PC-3 (cell line): ENCODE results near the gene ATP1B1. TPM values are rescaled to one million over a fixed set of nuclear protein-coding genes. Genes with fewer than 3 reads are reported as not detected.
A peak's percentile ranks its signal among the peaks of the same experiment; 100 is the strongest.

Experiments used
- ATAC-seq: fragments of 200-7000 bp; cut with Tn5 transposase; 2 replicates; pipeline ENCODE4 v1.9.1; 2020; ENCODE audit warnings: mild to moderate bottlenecking, moderate library complexity
- BruUV-seq: library from RNA; stranded (reverse); fragments of 400-500 nt; replicated peaks from 2 replicates; lab custom pipeline; 2021; lab: Mats Ljungman, UMichigan
- CTCF ChIA-PET: fragments of 300-600 bp; sonication (Branson Sonifier 250); formaldehyde crosslinking; loops from one replicate; lab custom pipeline; 2022; ENCODE audit warnings: antibody characterized with exemption; lab: Charles Lee
- POLR2A ChIA-PET: fragments of 300-600 bp; sonication (Branson Sonifier 250); formaldehyde crosslinking; loops from one replicate; lab custom pipeline; 2022; ENCODE audit warnings: antibody characterized with exemption; ENCODE audit not compliant: unreplicated experiment; lab: Charles Lee
- DNase-seq: peaks from one replicate; pipeline ENCODE4 v3.0.0-alpha.2; 2015
- H2AFZ ChIP-seq: fragments of 300-600 bp; sonication (generic); 2 replicates; pipeline ENCODE4 v1.6.0; 2016; ENCODE audit warnings: antibody characterized with exemption, low read length
- H3F3A ChIP-seq: fragments of 300-600 bp; sonication (generic); one replicate; pipeline ENCODE4 v1.6.0; 2017; ENCODE audit warnings: antibody characterized with exemption, low read length, control low read depth, mild to moderate bottlenecking; ENCODE audit not compliant: unreplicated experiment
- H3K27ac ChIP-seq: fragments of 300-600 bp; sonication (generic); 2 replicates; pipeline ENCODE4 v1.5.1; 2016; ENCODE audit warnings: mild to moderate bottlenecking, low read length
- H3K27me3 ChIP-seq: fragments of 300-600 bp; sonication (generic); 2 replicates; pipeline ENCODE4 v1.6.1; 2016; ENCODE audit warnings: low read length, mixed read lengths
- H3K36me3 ChIP-seq: fragments of 300-600 bp; sonication (generic); 2 replicates; pipeline ENCODE4 v1.6.1; 2016; ENCODE audit warnings: low read depth, mixed run types, low read length, mixed read lengths
- H3K4me1 ChIP-seq: fragments of 300-600 bp; sonication (generic); 2 replicates; pipeline ENCODE4 v1.5.1; 2016; ENCODE audit warnings: low read length; ENCODE audit not compliant: insufficient read depth
- H3K4me2 ChIP-seq: fragments of 300-600 bp; sonication (generic); 2 replicates; pipeline ENCODE4 v1.6.0; 2016; ENCODE audit warnings: low read length
- H3K4me3 ChIP-seq: fragments of 300-600 bp; sonication (generic); 2 replicates; pipeline ENCODE4 v1.5.1; 2016; ENCODE audit warnings: mild to moderate bottlenecking, low read length, mixed read lengths
- H3K79me2 ChIP-seq: fragments of 300-600 bp; sonication (generic); 2 replicates; pipeline ENCODE4 v1.6.1; 2017; ENCODE audit warnings: low read length, mixed read lengths
- H3K9ac ChIP-seq: fragments of 300-600 bp; sonication (generic); 2 replicates; pipeline ENCODE4 v1.6.0; 2016; ENCODE audit warnings: mild to moderate bottlenecking, low read length
- H3K9me2 ChIP-seq: fragments of 300-600 bp; sonication (generic); replicated peaks from 2 replicates; pipeline ENCODE4 v1.6.1; 2016; ENCODE audit warnings: mixed run types, low read length, mixed read lengths
- H3K9me3 ChIP-seq: fragments of 300-600 bp; sonication (generic); 2 replicates; pipeline ENCODE4 v1.6.1; 2016; ENCODE audit warnings: low read length, mixed read lengths
- H4K20me1 ChIP-seq: fragments of 300-600 bp; sonication (generic); 2 replicates; pipeline ENCODE4 v1.6.1; 2016; ENCODE audit warnings: low read length, mixed read lengths
- EZH2 ChIP-seq: fragments of 300-600 bp; sonication (generic); IDR thresholded peaks from one replicate; pipeline ENCODE4 v1.6.1; 2017; ENCODE audit warnings: antibody characterized with exemption, mild to moderate bottlenecking, low read length; ENCODE audit not compliant: unreplicated experiment
- EZH2phosphoT487 ChIP-seq: fragments of 300-600 bp; sonication (generic); IDR thresholded peaks from 2 replicates; pipeline ENCODE4 v1.6.1; 2018; ENCODE audit warnings: mild to moderate bottlenecking, antibody characterized with exemption, low read length, borderline replicate concordance
- intact Hi-C: fragments of 100-400 bp; cut with micrococcal nuclease; formaldehyde crosslinking; loops from 2 replicates; pipeline ENCODE4 v1.9.0; 2023
- total RNA-seq: library from RNA; depleted of rRNA; stranded (reverse); fragments of >200 nt; gene quantifications from 2 replicates; pipeline ENCODE4 v1.2.3, GENCODE V29; 2014
- TF ChIP-seq, protein P1 (sequence below): fragments of 300-600 bp; sonication (generic); conservative IDR thresholded peaks from 2 replicates; pipeline ENCODE4 v1.5.1; 2017; ENCODE audit warnings: antibody characterized with exemption, low read depth, mild to moderate bottlenecking, low read length

The ATP1B1 gene
- total RNA-seq, 1 experiment from 2014 or later = 68.7 TPM

DNA sequence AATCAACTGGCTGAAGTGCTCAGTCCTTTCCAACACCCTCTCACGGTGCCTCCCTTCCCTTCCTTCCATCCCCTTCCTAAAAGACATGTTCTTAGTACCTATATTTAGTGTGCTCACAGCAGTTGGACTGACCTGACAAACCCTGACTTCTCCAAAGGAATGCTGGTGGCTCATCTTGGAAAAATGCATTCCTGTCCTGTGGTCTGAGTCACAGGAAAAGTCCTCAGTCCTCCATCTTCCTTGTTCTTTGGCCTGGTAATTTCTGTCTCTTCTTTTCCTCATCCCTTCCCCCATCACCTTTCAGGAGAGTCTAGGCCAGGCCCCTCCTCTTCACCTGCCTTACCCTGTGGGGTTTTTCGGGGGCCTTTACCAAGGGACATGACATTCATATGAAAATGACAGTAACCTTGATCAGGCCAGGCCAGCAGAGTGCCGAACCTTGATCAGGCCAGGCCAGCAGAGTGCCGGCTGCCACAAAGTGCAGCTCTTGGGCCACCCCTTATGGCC, 7.2 kb downstream of the ATP1B1 start:
- peaks cover 15% of the 10 kb centered on the region for H4K20me1 ChIP-seq
- DNase-seq = peak; percentile 98

DNA sequence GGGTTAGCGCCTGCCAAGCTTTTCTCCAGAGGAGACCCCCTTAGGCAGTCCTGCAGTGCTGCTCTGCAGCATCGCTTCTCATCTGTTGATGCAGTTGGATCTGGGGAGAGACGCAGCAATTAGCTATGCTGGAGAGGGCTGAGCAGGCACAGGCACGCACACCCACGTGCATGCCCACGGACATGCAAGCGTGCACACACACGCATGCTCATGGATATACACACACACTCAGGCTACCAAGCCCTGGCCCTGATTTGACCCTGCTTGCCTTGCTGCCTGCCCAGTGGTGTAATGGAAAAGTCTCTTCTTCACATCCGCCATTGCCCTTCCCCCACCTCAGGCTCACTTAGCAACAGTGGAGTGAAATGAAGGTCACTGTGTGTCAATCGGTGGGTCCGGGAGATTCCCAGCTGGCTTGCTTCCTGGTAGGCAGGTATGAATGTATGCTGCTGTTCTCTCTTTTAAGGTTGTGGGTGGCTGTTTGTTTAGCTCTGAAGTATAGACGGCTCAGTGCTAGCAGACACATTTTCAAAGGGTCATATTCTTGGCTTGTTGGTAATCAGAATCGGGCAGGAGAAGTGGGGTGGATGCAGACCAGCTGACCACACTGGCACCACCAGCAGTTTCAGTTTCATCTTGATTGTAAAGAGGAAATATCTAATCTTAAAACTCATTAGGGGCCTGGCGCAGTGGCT, 9.5 kb downstream of the ATP1B1 start:
- no peak overlapping the region for H3K4me3 ChIP-seq
- CTCF ChIA-PET = no interaction called here
- TF ChIP-seq, protein P1, sequence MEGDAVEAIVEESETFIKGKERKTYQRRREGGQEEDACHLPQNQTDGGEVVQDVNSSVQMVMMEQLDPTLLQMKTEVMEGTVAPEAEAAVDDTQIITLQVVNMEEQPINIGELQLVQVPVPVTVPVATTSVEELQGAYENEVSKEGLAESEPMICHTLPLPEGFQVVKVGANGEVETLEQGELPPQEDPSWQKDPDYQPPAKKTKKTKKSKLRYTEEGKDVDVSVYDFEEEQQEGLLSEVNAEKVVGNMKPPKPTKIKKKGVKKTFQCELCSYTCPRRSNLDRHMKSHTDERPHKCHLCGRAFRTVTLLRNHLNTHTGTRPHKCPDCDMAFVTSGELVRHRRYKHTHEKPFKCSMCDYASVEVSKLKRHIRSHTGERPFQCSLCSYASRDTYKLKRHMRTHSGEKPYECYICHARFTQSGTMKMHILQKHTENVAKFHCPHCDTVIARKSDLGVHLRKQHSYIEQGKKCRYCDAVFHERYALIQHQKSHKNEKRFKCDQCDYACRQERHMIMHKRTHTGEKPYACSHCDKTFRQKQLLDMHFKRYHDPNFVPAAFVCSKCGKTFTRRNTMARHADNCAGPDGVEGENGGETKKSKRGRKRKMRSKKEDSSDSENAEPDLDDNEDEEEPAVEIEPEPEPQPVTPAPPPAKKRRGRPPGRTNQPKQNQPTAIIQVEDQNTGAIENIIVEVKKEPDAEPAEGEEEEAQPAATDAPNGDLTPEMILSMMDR = no peak
- TF ChIP-seq EZH2 (no peak), EZH2phosphoT487 (no peak)
- peaks cover 89% of the 10 kb centered on the region for H3K79me2 ChIP-seq
- no peak overlapping the region for H3K4me2 ChIP-seq
- no peak overlapping the region for H3K27ac ChIP-seq
- peaks cover 4% of the 10 kb centered on the region; the same call in 1 of the 2 replicates for H4K20me1 ChIP-seq
- no peaks in the 10 kb centered on the region for H3F3A ChIP-seq
- H3K36me3 ChIP-seq = peaks cover 79% of the 10 kb centered on the region
- peaks cover 74% of the 10 kb centered on the region for H3K4me1 ChIP-seq
- ATAC-seq (no peak), DNase-seq (no peak)
- no peaks in the 10 kb centered on the region for H3K9me2 ChIP-seq
- intact Hi-C loops = no loop called here
- no peaks in the 10 kb centered on the region for H3K27me3 ChIP-seq
- no TSS peak for BruUV-seq
- no peaks in the 10 kb centered on the region for H3K9me3 ChIP-seq
- H3K9ac ChIP-seq = no peak overlapping the region
- POLR2A ChIA-PET = no interaction called here
- H2AFZ ChIP-seq = no peak overlapping the region

More for the DNA sequence above, 7.2 kb downstream of the ATP1B1 start:
- Histone ChIP-seq H3K4me2 (peak overlapping the region; percentile 74), H3K27me3 (no peaks in the 10 kb centered on the region), H3K36me3 (peaks cover 60% of the 10 kb centered on the region), H3K79me2 (peaks cover 91% of the 10 kb centered on the region), H3K4me1 (peaks cover 80% of the 10 kb centered on the region), H3K4me3 (peak overlapping the region; percentile 24; the same call in 1 of the 2 replicates), H3K9me3 (no peaks in the 10 kb centered on the region), H3F3A (no peaks in the 10 kb centered on the region), H3K27ac (peak overlapping the region; percentile 63), H2AFZ (no peak overlapping the region), H3K9me2 (no peaks in the 10 kb centered on the region), H3K9ac (peak overlapping the region; percentile 30; the same call in 1 of the 2 replicates)
- intact Hi-C loops = no loop called here
- CTCF ChIA-PET = no interaction called here
- BruUV-seq = no TSS peak
- ATAC-seq = peak; percentile 86
- POLR2A ChIA-PET = no interaction called here
- no peak for TF ChIP-seq EZH2phosphoT487

DNA sequence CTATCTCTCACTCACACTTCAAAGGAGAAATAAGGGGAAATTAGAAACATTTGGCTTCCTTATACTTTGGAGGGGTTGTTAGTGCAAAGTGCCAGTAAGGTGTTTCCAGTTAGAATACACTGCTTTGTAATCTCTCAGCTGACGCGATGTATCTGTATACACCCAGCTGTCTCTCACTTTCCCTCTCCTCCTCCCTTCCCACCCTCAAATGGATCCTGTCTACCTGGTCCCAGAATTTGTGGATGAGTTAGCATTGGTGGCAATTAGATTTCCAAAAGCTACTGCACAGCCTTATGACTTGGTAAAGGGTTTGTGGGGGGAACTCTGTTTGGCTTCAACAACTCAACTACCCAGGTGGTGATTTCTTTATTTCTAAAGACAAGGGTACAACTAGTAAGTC, 10.5 kb downstream of the ATP1B1 start:
- Histone ChIP-seq H3K9me3 (no peaks in the 10 kb centered on the region), H3K27ac (no peak overlapping the region), H3K27me3 (no peaks in the 10 kb centered on the region), H3K36me3 (peaks cover 77% of the 10 kb centered on the region), H3K9me2 (no peaks in the 10 kb centered on the region), H3K4me3 (no peak overlapping the region), H3K4me2 (no peak overlapping the region), H3F3A (no peaks in the 10 kb centered on the region), H3K9ac (no peak overlapping the region), H4K20me1 (peaks cover 8% of the 10 kb centered on the region; the same call in 1 of the 2 replicates), H2AFZ (no peak overlapping the region), H3K4me1 (peaks cover 65% of the 10 kb centered on the region), H3K79me2 (peaks cover 89% of the 10 kb centered on the region)
- TF ChIP-seq EZH2phosphoT487 = no peak
- TF ChIP-seq, protein P1 = no peak
- no peak for TF ChIP-seq EZH2
- DNase-seq = no peak
- intact Hi-C loops = no loop called here
- no TSS peak for BruUV-seq
- no peak for ATAC-seq
- ChIA-PET POLR2A (no interaction called here), CTCF (interaction anchor here (0.6 kb wide), 1 partner anchor 9 kb away, joined by 5 read pairs; no protein-coding TSS in a partner anchor)
